ENCODE results near the gene LYRM4.
A peak's percentile ranks its signal among the peaks of the same experiment; 100 is the strongest.

LYRM4 gene

GRCh38 chr6:5133943-5134342 lies 126.8 kb downstream of the LYRM4 start:
- in situ Hi-C loops (cut with HindIII; ENCODE audit: low sequenced_read_pairs), result loop anchor here (25.0 kb wide), 1 partner anchor 253 kb away; no protein-coding TSS in a partner anchor
- no peak for TF ChIP-seq CTCF (IDR thresholded peaks at IDR 0.05; ENCODE audit: low read depth, low read length, missing control alignments)
- H3K4me3 ChIP-seq (ENCODE audit: low read depth, low read length), result no peak overlapping the region
- no peak for DNase-seq (ENCODE audit: low read depth)

GRCh38 chr6:5132731-5133130 lies 128.0 kb downstream of the LYRM4 start:
- peak; percentile 63 for DNase-seq (ENCODE audit: low read depth)
- in situ Hi-C loops (cut with HindIII; ENCODE audit: low sequenced_read_pairs), result loop anchor here (25.0 kb wide), 1 partner anchor 255 kb away; no protein-coding TSS in a partner anchor
- H3K4me3 ChIP-seq (ENCODE audit: low read depth, low read length), result no peak overlapping the region
- TF ChIP-seq CTCF (IDR thresholded peaks at IDR 0.05; ENCODE audit: low read depth, low read length, missing control alignments), result no peak

GRCh38 chr6:5130135-5130866 lies 130.4 kb downstream of the LYRM4 start:
- no peak for DNase-seq (ENCODE audit: low read depth)
- TF ChIP-seq CTCF (IDR thresholded peaks at IDR 0.05; ENCODE audit: low read depth, low read length, missing control alignments), result no peak
- in situ Hi-C loops (cut with HindIII; ENCODE audit: low sequenced_read_pairs), result loop anchor here (25.0 kb wide), 1 partner anchor 257 kb away; no protein-coding TSS in a partner anchor

GRCh38 chr6:5128351-5128750 lies 132.4 kb downstream of the LYRM4 start:
- no peak for TF ChIP-seq CTCF (IDR thresholded peaks at IDR 0.05; ENCODE audit: low read depth, low read length, missing control alignments)
- no peak for DNase-seq (ENCODE audit: low read depth)
- in situ Hi-C loops (cut with HindIII; ENCODE audit: low sequenced_read_pairs), result loop anchor here (25.0 kb wide), 1 partner anchor 259 kb away; no protein-coding TSS in a partner anchor
- H3K4me3 ChIP-seq (ENCODE audit: low read depth, low read length), result no peak overlapping the region

More at GRCh38 chr6:5130135-5130866, 130.4 kb downstream of the LYRM4 start:
- no peak overlapping the region for H3K4me3 ChIP-seq (ENCODE audit: low read depth, low read length)

- in situ Hi-C loops (cut with HindIII; ENCODE audit: low sequenced_read_pairs), result loop anchor here (25.0 kb wide), 1 partner anchor 260 kb away; no protein-coding TSS in a partner anchor
- no peak for TF ChIP-seq CTCF (IDR thresholded peaks at IDR 0.05; ENCODE audit: low read depth, low read length, missing control alignments)
Observed at GRCh38 chr6:5127106-5127687, 133.6 kb downstream of the LYRM4 start.

GRCh38 chr6:5126214-5126613 lies 134.5 kb downstream of the LYRM4 start:
- TF ChIP-seq CTCF (IDR thresholded peaks at IDR 0.05; ENCODE audit: low read depth, low read length, missing control alignments), result no peak
- in situ Hi-C loops (cut with HindIII; ENCODE audit: low sequenced_read_pairs), result loop anchor here (25.0 kb wide), 1 partner anchor 261 kb away; no protein-coding TSS in a partner anchor
- H3K4me3 ChIP-seq (ENCODE audit: low read depth, low read length), result no peak overlapping the region
- peak; percentile 22 for DNase-seq (ENCODE audit: low read depth)

More at GRCh38 chr6:5127106-5127687, 133.6 kb downstream of the LYRM4 start:
- no peak for DNase-seq (ENCODE audit: low read depth)
- no peak overlapping the region for H3K4me3 ChIP-seq (ENCODE audit: low read depth, low read length)
